Measurements from ENCODE around the gene TPTE2. TPM values are rescaled to one million over a fixed set of nuclear protein-coding genes. Genes with fewer than 3 reads are reported as not detected.
"Not testable (repeated sequence)": the region's sequence is repeated elsewhere in the genome, so short reads cannot be mapped to it uniquely, and the experiment has no call there.

TPTE2 gene
- not detected for total RNA-seq

GRCh38 chr13:19561127-19561582 lies at the start of gene TPTE2:
Gene TPTE2, minus strand, starts transcription at chr13:19561532. Its CDS starts 58,298 bp downstream, at chr13:19503234.
- H3K4me1 ChIP-seq; ATAC-seq; H3K36me3 ChIP-seq (replicated peaks in 1 of 2; ENCODE audit: insufficient read depth in 1 of 2, low read depth in 2 of 2); H3K9me3 ChIP-seq; H3K27ac ChIP-seq; H3K4me3 ChIP-seq; intact Hi-C loops (cut with DNase I); H3K27me3 ChIP-seq; DNase-seq: not testable (repeated sequence)
- 86 to 90% methylated on average over 30 to 32 of the region's 32 CpGs for WGBS, 2 donors

DNA sequence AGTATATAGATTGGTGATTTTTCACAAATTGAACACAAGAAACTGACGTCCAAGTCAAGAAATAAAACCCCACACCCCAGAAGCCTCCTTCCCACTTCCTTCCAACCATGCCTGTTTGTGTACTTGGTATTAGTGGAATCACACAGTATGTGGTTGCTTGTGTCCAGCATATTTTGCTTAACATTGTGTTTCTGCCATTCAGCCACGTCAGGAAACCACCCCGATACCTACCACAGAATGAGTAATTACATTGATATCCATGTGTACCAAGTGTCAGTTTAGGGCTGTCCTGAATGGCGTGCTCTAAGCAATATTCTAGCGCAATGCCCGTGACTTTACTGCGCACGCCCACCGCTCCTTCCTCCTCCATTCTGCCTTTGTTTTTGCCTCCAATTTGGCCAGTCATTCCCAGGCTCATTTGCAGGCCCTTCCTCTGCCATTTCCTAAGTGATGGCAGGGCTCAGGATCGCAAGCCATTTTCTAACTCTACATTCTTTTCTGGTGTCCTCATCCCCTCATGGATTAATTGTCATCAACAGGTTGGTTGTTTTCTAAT lies 46.3 kb upstream of the TPTE2 start:
- H3K36me3 ChIP-seq (replicated peaks in 1 of 2; ENCODE audit: insufficient read depth in 1 of 2, low read depth in 2 of 2): no peaks in the 10 kb centered on the region
- H3K9me3 ChIP-seq: no peaks in the 10 kb centered on the region
- ATAC-seq (no peak), DNase-seq (no peak)
- H3K27ac ChIP-seq: no peak overlapping the region
- no peaks in the 10 kb centered on the region for H3K27me3 ChIP-seq
- intact Hi-C loops (cut with DNase I): no loop called here
- TF ChIP-seq CTCF (IDR thresholded peaks at IDR 0.05) (no peak), POLR2A (IDR thresholded peaks at IDR 0.05) (no peak)
- 91 to 94% methylated on average over 10 of the region's 10 CpGs for WGBS, 2 donors
- no peak overlapping the region for H3K4me3 ChIP-seq
- peaks cover 3% of the 10 kb centered on the region for H3K4me1 ChIP-seq

GRCh38 chr13:19606737-19607136 lies 45.4 kb upstream of the TPTE2 start:
- Histone ChIP-seq H3K36me3 (replicated peaks in 1 of 2; ENCODE audit: insufficient read depth in 1 of 2, low read depth in 2 of 2) (no peaks in the 10 kb centered on the region), H3K9me3 (no peaks in the 10 kb centered on the region), H3K4me1 (peaks cover 10% of the 10 kb centered on the region), H3K27ac (no peak overlapping the region), H3K4me3 (no peak overlapping the region), H3K27me3 (no peaks in the 10 kb centered on the region)
- TF ChIP-seq POLR2A (IDR thresholded peaks at IDR 0.05) (no peak), CTCF (IDR thresholded peaks at IDR 0.05) (no peak)
- 84 to 91% methylated on average over 2 of the region's 2 CpGs for WGBS, 2 donors
- no peak for DNase-seq
- intact Hi-C loops (cut with DNase I): no loop called here
- no peak for ATAC-seq

DNA sequence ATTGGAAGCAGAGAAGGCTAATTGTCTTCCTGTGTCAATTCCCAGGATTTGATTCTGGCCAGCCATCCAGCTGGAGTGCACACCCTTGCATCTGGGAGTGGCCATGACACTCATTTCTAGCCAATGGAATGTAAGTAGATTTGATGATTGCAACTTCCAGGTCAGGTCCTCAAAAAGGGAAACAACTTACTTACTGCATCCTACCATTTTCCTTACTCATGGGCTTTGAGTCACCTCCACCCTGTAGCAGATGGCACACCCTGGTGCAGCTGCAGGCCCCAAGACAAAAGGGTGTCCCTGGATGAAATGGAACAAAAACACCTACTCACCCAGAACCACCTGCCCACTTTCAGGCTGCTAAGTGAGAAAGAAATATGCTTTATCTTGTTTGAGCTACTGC lies 44.8 kb upstream of the TPTE2 start:
- intact Hi-C loops (cut with DNase I): no loop called here
- TF ChIP-seq CTCF (IDR thresholded peaks at IDR 0.05) (no peak), POLR2A (IDR thresholded peaks at IDR 0.05) (no peak)

GRCh38 chr13:19605161-19605955 lies 44.0 kb upstream of the TPTE2 start:
- no peak for TF ChIP-seq CTCF (IDR thresholded peaks at IDR 0.05)
- no peak for TF ChIP-seq POLR2A (IDR thresholded peaks at IDR 0.05)
- Histone ChIP-seq H3K27ac (no peak overlapping the region), H3K4me1 (peaks cover 14% of the 10 kb centered on the region), H3K4me3 (no peak overlapping the region), H3K36me3 (replicated peaks in 1 of 2; ENCODE audit: insufficient read depth in 1 of 2, low read depth in 2 of 2) (no peaks in the 10 kb centered on the region), H3K9me3 (no peaks in the 10 kb centered on the region), H3K27me3 (no peaks in the 10 kb centered on the region)
- WGBS, 2 donors: 92 to 93% methylated on average over 7 of the region's 7 CpGs
- ATAC-seq (no peak), DNase-seq (no peak)
- intact Hi-C loops (cut with DNase I): no loop called here

More for the DNA sequence above, 44.8 kb upstream of the TPTE2 start:
- no peak for ATAC-seq
- H3K4me1 ChIP-seq: peaks cover 14% of the 10 kb centered on the region
- no peaks in the 10 kb centered on the region for H3K9me3 ChIP-seq
- H3K27me3 ChIP-seq: no peaks in the 10 kb centered on the region
- no peaks in the 10 kb centered on the region for H3K36me3 ChIP-seq (replicated peaks in 1 of 2; ENCODE audit: insufficient read depth in 1 of 2, low read depth in 2 of 2)
- DNase-seq: no peak
- no peak overlapping the region for H3K27ac ChIP-seq
- H3K4me3 ChIP-seq: no peak overlapping the region
